AG04450 (cell line): ENCODE results near the gene SP1. TPM values are rescaled to one million over a fixed set of nuclear protein-coding genes. Genes with fewer than 3 reads are reported as not detected.

ENCODE experiments used
- CTCF ChIA-PET: fragments of 300-600, 350-600 bp; formaldehyde crosslinking; extraction: SDS; loops from one replicate; lab custom pipeline; 2022; ENCODE audit warnings: antibody characterized with exemption, inconsistent platforms; lab: Charles Lee
- POLR2A ChIA-PET: fragments of 350-600 bp; formaldehyde crosslinking; extraction: SDS; loops from one replicate; lab custom pipeline; 2021; ENCODE audit warnings: antibody characterized with exemption, inconsistent platforms; lab: Yijun Ruan, JAX
- DNase-seq: peaks from one replicate; pipeline ENCODE4 v3.0.0-alpha.2; 2011; ENCODE audit warnings: low read depth, low spot score
- H3K27ac ChIP-seq: one replicate; pipeline ENCODE4 v1.5.1; 2012; ENCODE audit warnings: low read depth, low read length, control low read depth
- H3K27me3 ChIP-seq: one replicate; pipeline ENCODE4 v1.6.0; 2012; ENCODE audit warnings: low read length; ENCODE audit not compliant: control insufficient read depth, insufficient read depth
- H3K4me3 ChIP-seq: 2 replicates; pipeline ENCODE4 v1.5.1; 2011; ENCODE audit warnings: mild to moderate bottlenecking, low read depth, low read length, control low read depth
- H3K9me3 ChIP-seq: 2 replicates; pipeline ENCODE4 v1.5.1; 2012; ENCODE audit warnings: low read length; ENCODE audit not compliant: control insufficient read depth, insufficient read depth
- CTCF ChIP-seq: IDR thresholded peaks from 2 replicates; pipeline ENCODE4 v1.5.1; 2011; ENCODE audit warnings: low read depth, low read length, control low read depth, inconsistent platforms
- polyA plus RNA-seq: library from polyadenylated mRNA; depleted of rRNA; stranded (reverse); fragments of >200 nt; gene quantifications from 2 replicates; pipeline ENCODE4 v1.2.3, GENCODE V29; 2011

SP1 gene
- polyA plus RNA-seq, 1 experiment: 45.9 TPM

- CTCF ChIA-PET: interaction anchor here (1.0 kb wide), 1 partner anchor 19 kb away, joined by 4 read pairs; the partner anchor contains the start of gene AAAS
- H3K4me3 ChIP-seq: no peak overlapping the region
- no peak overlapping the region for H3K27ac ChIP-seq
- H3K27me3 ChIP-seq: peaks cover 44% of the 10 kb centered on the region
- DNase-seq: no peak
- no peak for TF ChIP-seq CTCF
- POLR2A ChIA-PET: interaction anchor here (1.0 kb wide), 1 partner anchor 47 kb away, joined by 3 read pairs; no protein-coding TSS in a partner anchor
- H3K9me3 ChIP-seq: no peaks in the 10 kb centered on the region
Observed at GRCh38 chr12:53340398-53340797, 39.6 kb upstream of the SP1 start.

GRCh38 chr12:53343449-53343848 is 36.5 kb upstream of the SP1 start:
- H3K27me3 ChIP-seq: peaks cover 14% of the 10 kb centered on the region
- no peak for DNase-seq
- CTCF ChIA-PET: interaction anchor here (0.7 to 4.2 kb wide), 4 partner anchors 9 to 22 kb away, joined by 3 to 84 read pairs (median 4); partner anchors contain the start of gene AAAS
- H3K4me3 ChIP-seq: no peak overlapping the region
- no peak for TF ChIP-seq CTCF
- H3K27ac ChIP-seq: no peak overlapping the region
- H3K9me3 ChIP-seq: no peaks in the 10 kb centered on the region
- POLR2A ChIA-PET: no interaction called here

- DNase-seq: no peak
- ChIA-PET CTCF (interaction anchor here (0.7 to 4.2 kb wide), 8 partner anchors 8 to 184 kb away, joined by 3 to 84 read pairs (median 7); partner anchors contain the start of genes AAAS and SP7), POLR2A (interaction anchor here (1.2 to 2.2 kb wide), 4 partner anchors 8 to 123 kb away, joined by 3 to 17 read pairs (median 5); partner anchors contain the start of genes SP1 and SP7)
- TF ChIP-seq CTCF: no peak
- peaks cover 9% of the 10 kb centered on the region for H3K27me3 ChIP-seq
- no peak overlapping the region for H3K4me3 ChIP-seq
- no peak overlapping the region for H3K27ac ChIP-seq
- H3K9me3 ChIP-seq: no peaks in the 10 kb centered on the region
Observed at GRCh38 chr12:53343969-53344368, 36.0 kb upstream of the SP1 start.

GRCh38 chr12:53344487-53344823 is 35.5 kb upstream of the SP1 start:
- DNase-seq: no peak
- CTCF ChIA-PET: interaction anchor here (0.7 to 4.2 kb wide), 43 partner anchors 9 to 278 kb away, joined by 3 to 84 read pairs (median 6); partner anchors contain the start of genes AAAS, CSAD, PRR13 and SP1
- POLR2A ChIA-PET: interaction anchor here (0.8 to 2.2 kb wide), 17 partner anchors 9 to 156 kb away, joined by 3 to 25 read pairs (median 4); partner anchors contain the start of genes AAAS, PFDN5, SP1 and SP7
- H3K4me3 ChIP-seq: peak overlapping the region; percentile 76
- no peak for TF ChIP-seq CTCF
- no peak overlapping the region for H3K27ac ChIP-seq
- no peaks in the 10 kb centered on the region for H3K9me3 ChIP-seq
- peaks cover 8% of the 10 kb centered on the region for H3K27me3 ChIP-seq

- H3K27me3 ChIP-seq: peaks cover 8% of the 10 kb centered on the region
- H3K27ac ChIP-seq: peak overlapping the region; percentile 11
- DNase-seq: peak; percentile 33
- ChIA-PET POLR2A (interaction anchor here (0.6 to 2.2 kb wide), 23 partner anchors 9 to 847 kb away, joined by 3 to 25 read pairs (median 3); partner anchors contain the start of genes AAAS, PFDN5, SP1 and SP7), CTCF (interaction anchor here (0.6 to 4.2 kb wide), 55 partner anchors 10 to 439 kb away, joined by 3 to 84 read pairs (median 5); partner anchors contain the start of genes AAAS, CSAD, MYG1 and PRR13)
- H3K9me3 ChIP-seq: no peaks in the 10 kb centered on the region
- TF ChIP-seq CTCF: peak; percentile 88
- H3K4me3 ChIP-seq: peak overlapping the region; percentile 76
Observed at GRCh38 chr12:53344824-53345485, 35.0 kb upstream of the SP1 start.
